Prostate gland (tissue), 2 donors: Measurements from ENCODE around the gene DGAT2. TPM values are rescaled to one million over a fixed set of nuclear protein-coding genes. Genes with fewer than 3 reads are reported as not detected.
A peak's percentile ranks its signal among the peaks of the same experiment; 100 is the strongest.

ENCODE experiments used
- DNase-seq: peaks from one replicate; pipeline ENCODE4 v3.0.0-alpha.2; 2019; ENCODE audit warnings: low spot score
- H3K27ac ChIP-seq, 2 donors: fragments of 200-600 bp; sonication (generic); 2 replicates each; pipeline ENCODE4 v1.5.1; 2017 to 2019
- H3K27me3 ChIP-seq: fragments of 200-600 bp; sonication (generic); replicated peaks from 2 replicates; pipeline ENCODE4 v1.5.1; 2019; ENCODE audit not compliant: insufficient read depth
- H3K36me3 ChIP-seq, 2 donors: fragments of 200-600 bp; sonication (generic); 1 replicate in 1 of 2; 2 replicates in 1 of 2; pipeline versions ENCODE4 v1.5.1 to v1.8.1; 2017 to 2019
- H3K4me1 ChIP-seq: fragments of 200-600 bp; sonication (generic); replicated peaks from 2 replicates; pipeline ENCODE4 v1.5.1; 2019
- H3K4me3 ChIP-seq, 2 donors: fragments of 200-600 bp; sonication (generic); 2 replicates each; pipeline ENCODE4 v1.5.1; 2017 to 2019
- H3K9me3 ChIP-seq: fragments of 200-600 bp; sonication (generic); 2 replicates; pipeline ENCODE4 v1.5.1; 2017
- CTCF ChIP-seq, 4 experiments: fragments of 200-600 bp in 2 of 4; fragments of 450-650 bp in 2 of 4; sonication (generic) in 2 of 4; IDR thresholded peaks; 1 replicate in 3 of 4; 2 replicates in 1 of 4; pipeline ENCODE4 v1.5.1; 2016 to 2019; ENCODE audit warnings: antibody characterized with exemption in 4 of 4, mild to moderate bottlenecking in 2 of 4, moderate library complexity in 2 of 4
- POLR2A ChIP-seq: fragments of 450-650 bp; IDR thresholded peaks from one replicate; pipeline ENCODE4 v1.6.1; 2016; ENCODE audit warnings: antibody characterized with exemption, mild to moderate bottlenecking
- POLR2AphosphoS5 ChIP-seq: sonication (generic); formaldehyde crosslinking; IDR thresholded peaks from one replicate; pipeline ENCODE4 v1.6.1; 2017; ENCODE audit warnings: antibody characterized with exemption
- WGBS: methylation state at CpG from one replicate; pipeline ENCODE4 v1.1.5; 2018; 5-methylcytosine and 5-hydroxymethylcytosine counted together
- intact Hi-C: fragments of 100-400 bp; cut with DNase I; formaldehyde crosslinking; loops from one replicate; pipeline ENCODE4 v1.14.2; 2022
- total RNA-seq, 2 donors: library from RNA; depleted of rRNA; stranded (reverse); fragments of >200 nt; gene quantifications; one replicate each; pipeline ENCODE4 v1.1.0, GENCODE V29; 2016

The DGAT2 gene
- total RNA-seq, 2 donors from 2014 or later, result 5.6 to 24.6 TPM

- Histone ChIP-seq H3K4me1 (no peaks in the 10 kb centered on the region), H3K27ac (no peak overlapping the region), H3K27me3 (no peaks in the 10 kb centered on the region), H3K4me3 (no peak overlapping the region), H3K36me3 (no peaks in the 10 kb centered on the region), H3K9me3 (no peaks in the 10 kb centered on the region)
- DNase-seq, result no peak
- no peak for TF ChIP-seq CTCF (IDR thresholded peaks at IDR 0.05)
- no peak for TF ChIP-seq POLR2A
- WGBS, result 98% methylated on average over 3 of the region's 3 CpGs
- intact Hi-C loops, result no loop called here
Observed at GRCh38 chr11:75765116-75765515, 3.5 kb upstream of the DGAT2 start.

DNA sequence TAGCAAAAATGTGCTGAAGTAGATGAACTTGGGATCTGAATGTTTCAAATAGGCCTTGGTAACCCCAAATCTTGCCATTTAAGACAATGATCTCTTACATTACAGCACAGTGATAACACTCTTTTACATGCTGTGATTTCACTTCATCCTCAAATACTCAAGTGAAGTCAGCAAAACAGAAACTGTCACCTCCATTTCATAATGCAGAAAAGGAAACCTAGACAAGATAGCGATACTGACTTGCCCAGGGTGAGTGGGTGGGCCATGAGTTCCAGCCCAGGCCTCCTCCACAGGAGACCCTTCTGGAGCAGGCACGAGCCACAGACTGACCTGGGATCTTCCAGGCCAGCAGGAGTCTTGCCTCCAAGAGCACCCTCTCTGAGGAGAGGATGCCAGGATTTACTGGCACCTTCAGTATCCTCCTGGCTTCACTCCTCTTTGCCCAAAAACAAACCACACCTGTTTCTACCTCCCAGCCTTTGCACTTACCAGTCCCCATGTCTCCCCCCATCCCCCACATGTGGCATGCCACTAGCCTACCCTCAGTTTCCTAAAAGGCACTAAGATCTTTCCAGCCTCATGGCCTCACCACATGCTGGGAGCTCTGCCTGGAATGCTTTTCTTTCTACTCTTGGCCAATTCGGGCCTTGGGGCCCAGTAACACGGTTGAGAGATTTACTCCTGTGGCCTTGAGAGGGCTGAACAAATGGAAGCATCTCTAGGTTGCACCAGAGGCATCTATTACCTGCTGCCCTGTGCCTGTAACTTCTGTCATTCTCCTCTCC, 1.9 kb upstream of the DGAT2 start:
- TF ChIP-seq POLR2A (no peak), CTCF (IDR thresholded peaks at IDR 0.05) (no peak), POLR2AphosphoS5 (no peak)
- Histone ChIP-seq H3K4me1 (no peaks in the 10 kb centered on the region), H3K27me3 (no peaks in the 10 kb centered on the region), H3K36me3 (no peaks in the 10 kb centered on the region), H3K4me3 (no peak overlapping the region), H3K9me3 (no peaks in the 10 kb centered on the region), H3K27ac (no peak overlapping the region)
- DNase-seq, result no peak
- 73% methylated on average over 4 of the region's 4 CpGs for WGBS
- intact Hi-C loops, result no loop called here

DNA sequence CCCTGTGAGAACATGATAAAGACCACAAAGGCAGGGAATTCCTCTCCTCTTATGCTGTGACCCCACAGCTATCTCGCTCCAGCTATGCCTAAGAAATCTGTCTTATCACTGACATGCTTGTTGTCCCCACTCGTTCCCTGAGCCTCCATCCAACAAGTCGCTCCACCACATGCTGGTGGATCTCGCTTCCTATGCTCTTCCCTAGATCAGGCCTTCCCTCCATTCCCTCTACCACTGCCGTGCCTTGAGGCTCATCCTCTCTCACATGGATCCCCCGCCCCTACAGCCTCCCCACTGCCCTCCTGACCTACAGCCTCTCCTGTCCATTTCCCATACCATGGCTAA, 1.4 kb upstream of the DGAT2 start:
- intact Hi-C loops, result no loop called here
- no peaks in the 10 kb centered on the region for H3K27me3 ChIP-seq
- H3K4me3 ChIP-seq, result no peak overlapping the region
- TF ChIP-seq POLR2AphosphoS5, result no peak
- TF ChIP-seq CTCF (IDR thresholded peaks at IDR 0.05), result no peak
- no peak for TF ChIP-seq POLR2A
- H3K36me3 ChIP-seq, result no peaks in the 10 kb centered on the region
- H3K27ac ChIP-seq, result no peak overlapping the region
- no peak for DNase-seq
- 97% methylated on average over 6 of the region's 6 CpGs for WGBS
- no peaks in the 10 kb centered on the region for H3K4me1 ChIP-seq
- H3K9me3 ChIP-seq, result no peaks in the 10 kb centered on the region

GRCh38 chr11:75767793-75768111, 826 bp upstream of the DGAT2 start:
- no peaks in the 10 kb centered on the region for H3K27me3 ChIP-seq
- H3K4me3 ChIP-seq, result no peak overlapping the region
- H3K27ac ChIP-seq, result no peak overlapping the region
- 22% methylated on average over 1 of the region's 1 CpG for WGBS
- no peaks in the 10 kb centered on the region for H3K36me3 ChIP-seq
- H3K9me3 ChIP-seq, result no peaks in the 10 kb centered on the region
- DNase-seq, result no peak
- no peaks in the 10 kb centered on the region for H3K4me1 ChIP-seq
- TF ChIP-seq CTCF (IDR thresholded peaks at IDR 0.05), result no peak
- no peak for TF ChIP-seq POLR2AphosphoS5
- TF ChIP-seq POLR2A, result no peak
- intact Hi-C loops, result no loop called here

DNA sequence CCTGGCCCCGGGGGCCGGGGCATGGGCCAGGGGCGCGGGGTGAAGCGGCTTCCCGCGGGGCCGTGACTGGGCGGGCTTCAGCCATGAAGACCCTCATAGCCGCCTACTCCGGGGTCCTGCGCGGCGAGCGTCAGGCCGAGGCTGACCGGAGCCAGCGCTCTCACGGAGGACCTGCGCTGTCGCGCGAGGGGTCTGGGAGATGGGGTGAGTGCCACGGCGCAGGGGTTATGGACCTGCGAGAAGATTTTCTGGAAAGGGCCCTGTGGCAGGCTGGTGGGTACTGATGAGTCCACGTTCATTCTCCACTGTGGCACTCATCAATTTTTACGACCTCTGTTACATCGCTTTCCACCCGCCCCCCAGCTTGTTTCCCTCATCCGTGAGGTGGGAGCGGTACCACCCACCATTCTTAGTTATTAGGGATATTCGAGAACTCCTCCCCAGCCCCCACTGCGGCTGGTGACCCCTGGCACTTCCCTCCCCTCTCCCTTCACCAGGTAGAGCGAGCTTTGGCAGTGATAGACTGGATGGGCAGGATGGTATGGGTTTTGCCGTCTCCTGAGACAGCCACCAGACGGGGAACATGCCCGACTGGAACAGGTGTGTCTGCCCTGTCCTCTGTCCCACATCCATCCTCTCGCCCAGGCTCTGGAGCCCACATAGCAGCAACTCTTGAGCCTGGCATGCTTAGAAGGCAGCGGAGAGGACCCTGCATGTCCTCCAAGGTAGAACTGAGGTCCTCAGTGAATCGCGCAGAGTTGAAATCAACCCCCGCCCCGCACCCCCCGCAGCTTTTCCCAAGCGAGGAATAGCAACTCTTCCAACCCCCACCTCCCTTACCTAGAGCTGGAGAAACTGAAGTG, 562 bp downstream of the DGAT2 start:
- 15% methylated on average over 41 of the region's 46 CpGs for WGBS
- intact Hi-C loops, result no loop called here
- no peak for TF ChIP-seq POLR2A
- TF ChIP-seq CTCF (IDR thresholded peaks at IDR 0.05), result no peak
- no peak for TF ChIP-seq POLR2AphosphoS5

More for the DNA sequence above, 562 bp downstream of the DGAT2 start:
- Histone ChIP-seq H3K27me3 (no peaks in the 10 kb centered on the region), H3K4me1 (no peaks in the 10 kb centered on the region), H3K27ac (no peak overlapping the region), H3K9me3 (no peaks in the 10 kb centered on the region), H3K4me3 (peak overlapping the region; percentile 28 to 43), H3K36me3 (no peaks in the 10 kb centered on the region)
- peak; percentile 13 for DNase-seq
